HFFc6 (cell line): ENCODE results near the gene MSRB3. TPM values are rescaled to one million over a fixed set of nuclear protein-coding genes. Genes with fewer than 3 reads are reported as not detected.

Experiments used
- DNase-seq: peaks from one replicate; pipeline ENCODE4 v3.0.0-alpha.2; 2018
- H3K27ac Mint-ChIP-seq: 2 replicates; pipeline ENCODE4 v1.8.0; 2020; ENCODE audit warnings: mild to moderate bottlenecking, mixed read lengths
- H3K27me3 Mint-ChIP-seq: 2 replicates; pipeline ENCODE4 v1.8.0; 2021; ENCODE audit warnings: mild to moderate bottlenecking, moderate library complexity, mixed read lengths; ENCODE audit not compliant: insufficient read depth
- H3K36me3 Mint-ChIP-seq: 2 replicates; pipeline ENCODE4 v1.8.0; 2021; ENCODE audit warnings: low read depth, mixed read lengths
- H3K4me1 Mint-ChIP-seq: 2 replicates; pipeline ENCODE4 v1.8.0; 2020; ENCODE audit warnings: low read depth, mixed read lengths
- H3K4me3 Mint-ChIP-seq: 2 replicates; pipeline ENCODE4 v1.8.0; 2020; ENCODE audit warnings: mild to moderate bottlenecking, moderate library complexity, mixed read lengths
- H3K9me3 Mint-ChIP-seq: 2 replicates; pipeline ENCODE4 v1.8.0; 2020; ENCODE audit warnings: mild to moderate bottlenecking, mixed read lengths
- CTCF ChIP-seq: fragments of 200-600 bp; sonication (generic); IDR thresholded peaks from 2 replicates; pipeline ENCODE4 v1.5.0; 2021; ENCODE audit warnings: antibody characterized with exemption, mild to moderate bottlenecking
- total RNA-seq, 6 experiments: library from RNA; stranded (reverse); fragmentation: NEBNext Ultra II Directional; extraction: Animal tissue kit (Norgen Biotek cat#: 25700); gene quantifications; 2 replicates in 1 of 6; 3 replicates in 5 of 6; pipeline ENCODE4 v1.2.3, GENCODE V29; 2021

The MSRB3 gene
- total RNA-seq, 6 experiments from 2014 or later: 108 to 143 (median 127) TPM

- Mint-ChIP-seq H3K27me3 (no peaks in the 10 kb centered on the region; the same call in 1 of the 2 replicates), H3K36me3 (peaks cover 81% of the 10 kb centered on the region), H3K4me3 (no peak overlapping the region), H3K27ac (no peak overlapping the region), H3K4me1 (peaks cover 45% of the 10 kb centered on the region), H3K9me3 (no peaks in the 10 kb centered on the region)
- DNase-seq: no peak
- no peak for TF ChIP-seq CTCF
Measured at GRCh38 chr12:65461017-65461416, 182.5 kb downstream of the MSRB3 start.

DNA sequence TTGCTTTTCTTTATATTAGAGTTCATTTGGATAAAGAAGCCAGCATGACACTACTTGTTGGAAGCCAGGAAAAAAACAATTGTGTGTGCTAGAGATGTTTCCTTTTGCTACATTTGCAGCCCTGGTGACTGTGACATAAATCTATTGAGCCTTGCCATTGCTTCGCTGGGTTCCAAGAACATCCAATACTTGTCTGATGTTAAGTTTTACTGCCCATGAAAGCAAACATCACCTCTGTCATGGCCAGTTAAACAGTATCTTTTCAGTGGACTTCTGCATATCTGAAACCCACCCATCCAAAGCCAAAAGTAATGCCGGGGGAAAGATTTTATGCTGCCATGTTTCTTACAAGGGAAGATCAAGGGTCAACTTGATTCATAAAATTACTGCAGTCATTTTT, 184.0 kb downstream of the MSRB3 start:
- DNase-seq: no peak
- peaks cover 77% of the 10 kb centered on the region for H3K36me3 Mint-ChIP-seq
- no peaks in the 10 kb centered on the region; the same call in 1 of the 2 replicates for H3K27me3 Mint-ChIP-seq
- no peaks in the 10 kb centered on the region for H3K9me3 Mint-ChIP-seq
- no peak for TF ChIP-seq CTCF
- no peak overlapping the region for H3K27ac Mint-ChIP-seq
- H3K4me1 Mint-ChIP-seq: peaks cover 49% of the 10 kb centered on the region
- no peak overlapping the region for H3K4me3 Mint-ChIP-seq

- Mint-ChIP-seq H3K36me3 (peaks cover 71% of the 10 kb centered on the region), H3K4me3 (no peak overlapping the region), H3K27me3 (no peaks in the 10 kb centered on the region; the same call in 1 of the 2 replicates), H3K9me3 (no peaks in the 10 kb centered on the region), H3K4me1 (peaks cover 49% of the 10 kb centered on the region), H3K27ac (no peak overlapping the region)
- TF ChIP-seq CTCF: no peak
- DNase-seq: no peak
Measured at GRCh38 chr12:65463082-65463481, 184.6 kb downstream of the MSRB3 start.

- H3K4me1 Mint-ChIP-seq: peaks cover 49% of the 10 kb centered on the region
- TF ChIP-seq CTCF: no peak
- no peak for DNase-seq
- H3K27ac Mint-ChIP-seq: no peak overlapping the region; the same call in 1 of the 2 replicates
- H3K4me3 Mint-ChIP-seq: 0 out of 2 replicates have a peak overlapping the region, but pooled peaks have one; percentile 43
- no peaks in the 10 kb centered on the region for H3K9me3 Mint-ChIP-seq
- no peaks in the 10 kb centered on the region; the same call in 1 of the 2 replicates for H3K27me3 Mint-ChIP-seq
- H3K36me3 Mint-ChIP-seq: peaks cover 66% of the 10 kb centered on the region
Measured at GRCh38 chr12:65463611-65464010, 185.1 kb downstream of the MSRB3 start.

DNA sequence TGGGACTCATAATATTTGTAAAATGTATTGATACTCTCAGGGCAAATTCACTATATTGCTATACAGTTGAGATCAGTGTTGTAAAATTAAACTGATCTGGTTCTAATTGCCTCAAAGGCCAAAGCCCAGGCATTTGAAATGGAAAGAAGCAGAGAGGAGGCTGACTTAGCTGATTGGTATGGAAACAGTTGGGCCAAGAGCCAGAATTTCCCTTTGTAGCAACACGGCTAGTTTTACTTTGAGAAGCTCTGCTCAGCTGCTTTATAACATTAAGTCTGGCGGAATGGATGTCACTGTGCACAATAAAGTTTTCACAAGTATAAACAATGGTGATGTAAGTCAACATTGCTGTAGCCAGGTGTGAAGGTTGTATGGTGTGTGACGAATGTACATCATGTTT, 186.4 kb downstream of the MSRB3 start:
- Mint-ChIP-seq H3K4me1 (peaks cover 41% of the 10 kb centered on the region), H3K36me3 (peaks cover 59% of the 10 kb centered on the region), H3K9me3 (no peaks in the 10 kb centered on the region), H3K27me3 (no peaks in the 10 kb centered on the region; the same call in 1 of the 2 replicates), H3K27ac (peak overlapping the region; percentile 68), H3K4me3 (peak overlapping the region; percentile 27)
- DNase-seq: peak; percentile 91
- no peak for TF ChIP-seq CTCF
